Right forelimb (tissue), 1 donor: ENCODE data around the gene RSPH10B.
"Not testable (repeated sequence)": the region's sequence is repeated elsewhere in the genome, so short reads cannot be mapped to it uniquely, and the experiment has no call there.

ENCODE experiments used
- DNase-seq: peaks from one replicate; pipeline ENCODE4 v3.0.0-alpha.2; 2018

Gene RSPH10B

DNA sequence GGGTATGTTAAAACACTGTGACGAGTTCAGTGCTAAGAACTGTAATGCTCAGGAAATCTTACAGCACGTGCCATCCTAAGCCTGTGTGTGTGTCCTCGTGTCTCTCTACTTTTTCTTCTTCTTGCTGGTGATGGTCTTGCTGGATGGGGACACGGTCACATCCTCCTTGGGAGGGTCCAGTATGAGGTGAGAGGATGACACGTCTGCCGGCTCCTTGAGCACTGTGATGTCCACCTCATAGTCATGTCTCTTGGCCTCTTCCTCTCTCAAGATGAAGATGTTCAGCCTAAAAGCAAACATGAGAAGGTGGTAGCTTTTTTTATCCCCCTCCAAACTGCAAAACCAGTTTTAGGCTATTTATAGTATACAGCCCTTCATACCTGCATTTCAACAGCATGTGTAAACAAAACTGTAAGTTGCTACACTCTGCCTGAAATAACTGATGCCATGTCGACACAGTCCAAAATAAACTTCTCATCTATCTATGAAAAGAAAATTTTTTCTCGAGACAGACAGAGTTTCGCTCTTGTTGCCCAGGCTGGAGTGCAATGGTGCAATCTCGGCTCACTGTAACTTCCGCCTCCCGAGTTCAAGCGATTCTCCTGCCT lies 44.1 kb downstream of the RSPH10B start:
- not testable (repeated sequence) for DNase-seq

DNA sequence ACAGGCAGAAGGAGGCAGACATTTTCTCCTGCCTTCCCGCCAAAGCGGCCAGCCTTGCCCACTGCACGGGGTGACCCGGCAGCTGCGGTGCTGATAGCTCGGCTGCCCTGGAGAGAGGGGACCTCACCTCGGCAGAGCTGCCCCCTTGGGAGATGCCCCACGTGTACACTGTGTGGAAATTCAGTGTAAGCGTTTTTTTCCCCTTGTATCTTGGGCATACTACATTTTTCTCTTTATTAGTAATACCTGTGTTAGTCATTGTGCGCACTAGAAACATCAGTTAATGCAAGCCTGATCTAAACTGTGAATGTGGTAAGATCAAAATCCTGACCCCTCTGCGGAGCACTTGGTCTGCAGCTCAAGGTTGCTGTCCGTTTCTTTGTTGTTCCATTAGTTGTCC lies 45.9 kb downstream of the RSPH10B start:
- DNase-seq: not testable (repeated sequence)

DNA sequence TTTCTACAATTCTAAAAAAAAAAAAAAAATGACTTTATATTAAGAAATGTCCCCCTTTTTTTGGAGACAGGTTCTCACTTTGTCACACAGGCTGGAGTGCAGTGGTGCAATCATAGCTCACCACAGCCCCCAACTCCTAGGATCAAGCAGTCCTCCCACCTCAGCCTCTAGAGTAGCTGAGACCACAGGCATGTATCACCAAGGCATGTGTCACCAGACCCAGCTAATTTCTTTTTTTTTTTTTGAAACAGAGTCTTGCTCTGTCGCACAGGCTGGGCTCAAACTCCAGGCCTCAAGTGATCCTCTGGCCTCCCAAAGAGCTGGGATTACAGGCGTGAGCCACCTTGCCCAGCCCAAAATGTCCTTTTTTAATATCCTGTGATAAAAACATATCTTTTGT lies 46.3 kb downstream of the RSPH10B start:
- not testable (repeated sequence) for DNase-seq

- DNase-seq: not testable (repeated sequence)
Measured at GRCh38 chr7:5916529-5916928, 54.0 kb downstream of the RSPH10B start.

- DNase-seq: not testable (repeated sequence)
Measured at GRCh38 chr7:5908835-5909234, 61.7 kb downstream of the RSPH10B start.

DNA sequence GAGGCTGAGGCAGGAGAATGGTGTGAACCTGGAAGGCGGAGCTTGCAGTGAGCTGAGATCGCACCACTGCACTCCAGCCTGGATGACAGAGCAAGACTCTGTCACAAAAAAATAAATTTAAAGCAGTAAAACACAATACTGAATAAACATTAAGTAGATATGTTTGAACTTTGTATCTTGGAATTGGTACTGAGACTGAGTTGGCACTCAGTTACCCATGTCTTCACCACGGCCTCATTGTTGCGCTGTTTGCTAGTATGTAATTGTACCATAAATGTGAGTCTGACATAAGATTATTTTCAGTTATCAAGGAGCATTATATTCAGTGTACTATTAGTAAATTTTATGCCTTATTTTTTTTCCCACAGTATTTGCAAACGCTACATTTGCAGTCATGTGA lies 65.8 kb downstream of the RSPH10B start:
- not testable (repeated sequence) for DNase-seq

DNA sequence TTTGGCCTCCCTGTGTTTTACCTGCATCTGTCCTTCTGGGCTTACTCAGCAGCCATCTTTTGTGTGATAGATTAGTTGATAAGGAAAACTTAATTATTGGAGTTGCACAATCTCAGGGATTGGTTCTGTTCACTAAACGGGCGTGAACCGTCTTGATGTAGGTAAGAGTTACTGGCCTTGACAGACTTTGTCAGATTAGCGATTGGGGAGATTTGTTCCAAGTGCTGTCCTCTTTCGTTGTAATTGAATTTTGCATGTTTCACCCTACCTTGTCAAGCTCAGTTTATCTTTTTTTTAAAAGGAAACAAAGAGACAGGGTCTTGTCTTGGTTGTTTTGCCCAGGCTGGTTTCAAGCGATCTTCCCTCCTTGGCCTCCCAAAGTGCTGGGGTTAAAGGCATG lies 67.5 kb downstream of the RSPH10B start:
- DNase-seq: not testable (repeated sequence)

DNA sequence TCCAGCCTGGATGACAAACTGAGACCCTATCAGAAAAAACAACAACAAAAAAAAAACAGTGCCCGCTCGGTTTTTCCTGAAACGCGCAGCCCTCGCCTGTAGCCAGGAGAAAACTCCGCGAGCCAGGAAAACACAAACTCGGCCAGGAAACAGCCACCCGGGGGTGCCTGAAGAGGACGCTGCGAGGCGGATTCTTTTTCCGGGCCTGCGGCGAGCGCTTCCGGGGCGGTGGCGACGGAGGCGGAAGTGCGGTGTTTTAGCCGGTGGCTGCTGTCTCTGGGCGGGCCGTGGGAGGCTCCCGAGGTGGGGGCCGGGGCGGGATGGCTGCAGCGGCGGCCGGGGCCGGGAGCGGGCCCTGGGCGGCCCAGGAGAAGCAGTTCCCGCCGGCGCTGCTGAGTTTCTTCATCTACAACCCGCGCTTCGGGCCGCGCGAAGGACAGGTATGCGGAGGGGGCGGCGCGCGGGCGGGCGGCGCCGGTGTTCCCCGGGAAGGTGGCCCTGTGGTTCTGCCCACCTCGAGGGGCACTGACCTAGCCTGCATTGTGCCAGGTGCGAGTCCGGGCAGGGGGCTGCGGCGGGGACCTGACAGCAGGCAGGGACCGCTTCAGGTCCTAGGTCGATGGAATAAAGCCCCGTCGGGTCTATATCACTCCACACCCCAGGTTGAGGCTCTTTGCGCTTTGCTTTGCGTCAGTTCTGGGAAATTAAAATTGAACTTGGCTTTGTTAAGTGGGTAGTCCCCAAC lies 71.8 kb downstream of the RSPH10B start, which contains the start of gene CCZ1:
Gene CCZ1, plus strand, starts transcription at position 254 of the 745 bp plus-strand sequence. Its CDS starts 67 bp downstream, at position 321.
- DNase-seq: peak; percentile 70

GRCh38 chr7:5897369-5897919 lies 73.0 kb downstream of the RSPH10B start:
- not testable (repeated sequence) for DNase-seq

DNA sequence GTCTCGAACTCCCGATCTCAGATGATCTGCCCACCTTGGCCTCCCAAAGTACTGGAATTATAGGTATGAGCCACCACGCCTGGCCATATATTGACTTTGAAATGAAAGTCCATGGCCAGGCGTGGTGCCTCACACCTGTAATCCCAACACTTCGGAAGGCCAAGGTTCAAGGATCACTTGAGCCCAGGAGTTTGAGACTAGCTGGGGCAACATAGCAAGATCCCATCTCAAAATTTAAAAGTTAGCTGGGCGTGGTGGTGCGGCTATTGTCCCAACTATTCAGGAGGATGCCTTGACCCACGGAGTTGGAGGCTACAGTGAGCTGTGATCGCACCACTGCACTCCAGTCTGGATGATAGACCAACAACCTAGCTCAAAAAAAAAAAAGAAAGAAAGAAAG lies 78.0 kb downstream of the RSPH10B start:
- DNase-seq: no peak

DNA sequence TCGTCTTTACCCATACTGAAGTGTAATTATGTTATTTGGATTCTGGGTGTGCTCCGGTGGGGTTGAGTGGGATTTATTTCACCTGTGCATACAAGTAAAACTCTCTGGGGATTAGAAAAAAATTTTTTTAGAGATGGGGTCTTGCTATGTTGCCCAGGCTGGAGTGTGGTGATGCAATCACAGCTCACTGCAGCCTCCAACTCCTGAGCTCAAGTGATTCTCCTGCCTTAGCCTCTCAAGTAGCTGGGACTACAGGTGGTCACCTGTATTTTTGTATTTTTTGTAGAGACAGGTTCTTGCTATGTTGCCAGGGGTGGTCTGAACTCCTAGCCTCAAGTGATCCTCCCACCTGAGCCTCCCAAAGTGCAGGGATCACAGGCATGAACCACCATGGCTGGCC lies 80.2 kb downstream of the RSPH10B start:
- not testable (repeated sequence) for DNase-seq

GRCh38 chr7:5888021-5888420 lies 82.5 kb downstream of the RSPH10B start:
- DNase-seq: not testable (repeated sequence)

GRCh38 chr7:5884431-5884830 lies 86.1 kb downstream of the RSPH10B start:
- not testable (repeated sequence) for DNase-seq

DNA sequence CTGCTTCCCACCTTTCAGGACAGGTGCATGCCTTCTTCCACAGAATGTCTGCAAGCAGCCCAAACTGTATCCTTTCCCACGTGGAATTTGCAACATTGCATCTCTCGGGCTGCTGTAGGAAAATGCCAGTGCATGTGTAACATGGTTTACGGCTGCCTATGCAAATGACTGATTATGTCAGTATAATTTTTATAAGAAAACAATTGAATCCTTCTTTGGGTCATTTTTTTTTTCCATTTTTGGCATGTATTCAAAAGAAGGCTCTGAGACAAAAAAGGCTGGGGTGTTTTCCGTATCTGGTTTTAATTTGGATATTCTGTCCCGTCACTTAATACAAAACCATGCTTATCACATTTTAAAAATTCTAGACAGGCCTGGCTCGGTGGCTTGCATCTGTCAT lies 90.4 kb downstream of the RSPH10B start:
- DNase-seq: not testable (repeated sequence)

DNA sequence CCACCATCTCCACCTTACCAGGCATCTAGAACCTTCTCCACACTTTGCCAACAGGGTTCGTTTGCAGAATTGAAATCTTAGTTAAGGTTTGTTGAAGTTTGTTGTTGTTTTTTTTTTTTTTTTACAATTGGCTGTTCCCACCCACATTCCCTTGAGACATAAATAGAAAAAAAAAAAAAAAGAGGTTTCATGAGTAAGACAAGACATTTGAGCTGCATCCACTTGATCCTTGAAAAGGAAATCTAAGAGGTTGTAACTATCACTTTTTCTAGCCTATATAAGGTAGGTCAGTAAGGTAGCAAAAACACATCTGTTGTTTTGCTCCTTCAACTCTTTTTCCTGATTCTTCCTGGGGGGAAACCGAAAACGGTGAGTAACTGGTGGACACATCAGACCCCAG lies 90.9 kb downstream of the RSPH10B start:
- DNase-seq: not testable (repeated sequence)
